Ascending aorta (tissue), 2 donors: ENCODE results near the gene HS2ST1. TPM values are rescaled to one million over a fixed set of nuclear protein-coding genes. Genes with fewer than 3 reads are reported as not detected.

Experiments used
- DNase-seq, 2 donors: peaks; one replicate each; pipeline ENCODE4 v3.0.0-alpha.2; 2019; ENCODE audit warnings: low spot score in 2 of 2
- H3K27ac ChIP-seq, 2 donors: fragments of 200-600 bp; sonication (generic); one replicate each; pipeline ENCODE4 v1.5.1; 2016 to 2017; ENCODE audit warnings: mild to moderate bottlenecking in 1 of 2
- H3K27me3 ChIP-seq: fragments of 200-600 bp; sonication (generic); one replicate; pipeline ENCODE4 v1.5.1; 2017
- H3K36me3 ChIP-seq, 2 donors: fragments of 200-600 bp; sonication (generic); one replicate each; pipeline ENCODE4 v1.5.1; 2016
- H3K4me1 ChIP-seq, 2 donors: fragments of 200-600 bp; sonication (generic); one replicate each; pipeline ENCODE4 v1.5.1; 2016 to 2017; ENCODE audit warnings: mild to moderate bottlenecking in 1 of 2
- H3K4me3 ChIP-seq, 2 donors: fragments of 200-600 bp; sonication (generic); one replicate each; pipeline ENCODE4 v1.5.1; 2016 to 2017; ENCODE audit warnings: mild to moderate bottlenecking in 1 of 2
- H3K9me3 ChIP-seq, 2 donors: fragments of 200-600 bp; sonication (generic); one replicate each; pipeline ENCODE4 v1.5.1; 2016
- intact Hi-C: fragments of 100-400 bp; cut with DNase I; formaldehyde crosslinking; loops from one replicate; pipeline ENCODE4 v1.15.1; 2023
- total RNA-seq: library from RNA; depleted of rRNA; stranded (reverse); fragments of >200 nt; gene quantifications from one replicate; pipeline ENCODE4 v1.1.0, GENCODE V29; 2016
- TF ChIP-seq, protein P1 (sequence below), 3 experiments: fragments of 200-600 bp in 2 of 3; fragments of 450-650 bp in 1 of 3; sonication (generic) in 2 of 3; IDR thresholded peaks; one replicate each; pipeline ENCODE4 v1.5.1; 2016 to 2019; ENCODE audit warnings: antibody characterized with exemption in 3 of 3, mild to moderate bottlenecking in 1 of 3, moderate library complexity in 1 of 3

HS2ST1 gene
- total RNA-seq, 1 donor from 2014 or later = 15.8 TPM

DNA sequence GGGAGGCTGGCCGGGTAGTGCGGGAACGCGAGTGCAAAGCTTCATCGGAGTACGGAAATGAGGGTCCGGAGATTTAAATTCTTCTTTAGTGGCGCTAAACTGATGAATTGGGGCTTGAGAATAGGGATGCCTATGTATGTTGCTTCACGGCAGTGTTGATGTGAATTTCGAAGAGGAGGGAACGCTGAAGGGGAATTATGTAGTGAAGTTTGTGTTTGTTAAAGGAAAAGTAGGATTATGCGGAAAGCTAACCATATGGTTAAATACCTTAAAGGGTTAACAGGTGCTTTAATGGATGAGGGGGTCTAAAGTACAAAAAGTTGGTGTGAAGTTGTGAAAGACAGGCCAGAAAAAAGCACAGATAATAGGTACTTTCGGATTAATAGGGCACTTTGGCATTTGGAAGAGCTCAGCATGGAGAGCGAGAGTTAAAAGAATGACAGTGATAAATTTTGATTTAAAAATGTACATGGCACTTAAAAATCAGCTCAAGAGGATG, 1.4 kb downstream of the HS2ST1 start:
- TF ChIP-seq, protein P1, sequence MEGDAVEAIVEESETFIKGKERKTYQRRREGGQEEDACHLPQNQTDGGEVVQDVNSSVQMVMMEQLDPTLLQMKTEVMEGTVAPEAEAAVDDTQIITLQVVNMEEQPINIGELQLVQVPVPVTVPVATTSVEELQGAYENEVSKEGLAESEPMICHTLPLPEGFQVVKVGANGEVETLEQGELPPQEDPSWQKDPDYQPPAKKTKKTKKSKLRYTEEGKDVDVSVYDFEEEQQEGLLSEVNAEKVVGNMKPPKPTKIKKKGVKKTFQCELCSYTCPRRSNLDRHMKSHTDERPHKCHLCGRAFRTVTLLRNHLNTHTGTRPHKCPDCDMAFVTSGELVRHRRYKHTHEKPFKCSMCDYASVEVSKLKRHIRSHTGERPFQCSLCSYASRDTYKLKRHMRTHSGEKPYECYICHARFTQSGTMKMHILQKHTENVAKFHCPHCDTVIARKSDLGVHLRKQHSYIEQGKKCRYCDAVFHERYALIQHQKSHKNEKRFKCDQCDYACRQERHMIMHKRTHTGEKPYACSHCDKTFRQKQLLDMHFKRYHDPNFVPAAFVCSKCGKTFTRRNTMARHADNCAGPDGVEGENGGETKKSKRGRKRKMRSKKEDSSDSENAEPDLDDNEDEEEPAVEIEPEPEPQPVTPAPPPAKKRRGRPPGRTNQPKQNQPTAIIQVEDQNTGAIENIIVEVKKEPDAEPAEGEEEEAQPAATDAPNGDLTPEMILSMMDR (IDR thresholded peaks at IDR 0.05) = no peak
- H3K36me3 ChIP-seq = no peaks in the 10 kb centered on the region
- H3K27me3 ChIP-seq = no peaks in the 10 kb centered on the region
- H3K4me3 ChIP-seq = peak overlapping the region; percentile 82
- intact Hi-C loops = loop anchor here (10.0 kb wide), 2 partner anchors 1641 to 1979 kb away; partner anchors contain the start of genes BCL10 and GTF2B
- no peak for DNase-seq
- no peaks in the 10 kb centered on the region for H3K9me3 ChIP-seq
- H3K27ac ChIP-seq = peak overlapping the region; percentile 82 to 83
- H3K4me1 ChIP-seq = peaks cover 0 to 17% of the 10 kb centered on the region in 2 donors

DNA sequence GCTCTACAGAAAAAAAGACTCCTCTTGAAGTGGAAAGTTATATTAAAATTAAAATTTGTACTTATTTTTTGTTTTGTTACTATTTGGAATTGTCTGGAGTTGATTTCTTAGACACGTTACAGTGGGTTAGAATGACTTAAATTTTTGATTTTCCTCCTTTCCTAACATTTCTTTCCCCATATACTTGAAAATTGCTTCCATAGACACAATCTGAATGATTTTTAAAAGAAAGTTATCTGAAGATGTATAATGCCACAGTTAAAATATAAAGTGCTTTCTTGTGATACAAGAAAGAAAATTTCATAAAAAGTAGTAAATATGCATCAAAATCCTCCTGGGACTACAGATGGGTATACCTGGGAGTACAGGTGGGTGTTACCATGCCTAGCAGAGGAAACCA, 2.3 kb downstream of the HS2ST1 start:
- Histone ChIP-seq H3K27ac (no peak overlapping the region), H3K36me3 (no peaks in the 10 kb centered on the region), H3K4me3 (peak overlapping the region; percentile 8 to 82), H3K9me3 (no peaks in the 10 kb centered on the region), H3K27me3 (no peaks in the 10 kb centered on the region), H3K4me1 (peaks cover 0 to 14% of the 10 kb centered on the region in 2 donors)
- intact Hi-C loops = loop anchor here (10.0 kb wide), 2 partner anchors 1642 to 1978 kb away; partner anchors contain the start of genes BCL10 and GTF2B
- no peak for DNase-seq
- TF ChIP-seq, protein P1 (IDR thresholded peaks at IDR 0.05) = no peak

DNA sequence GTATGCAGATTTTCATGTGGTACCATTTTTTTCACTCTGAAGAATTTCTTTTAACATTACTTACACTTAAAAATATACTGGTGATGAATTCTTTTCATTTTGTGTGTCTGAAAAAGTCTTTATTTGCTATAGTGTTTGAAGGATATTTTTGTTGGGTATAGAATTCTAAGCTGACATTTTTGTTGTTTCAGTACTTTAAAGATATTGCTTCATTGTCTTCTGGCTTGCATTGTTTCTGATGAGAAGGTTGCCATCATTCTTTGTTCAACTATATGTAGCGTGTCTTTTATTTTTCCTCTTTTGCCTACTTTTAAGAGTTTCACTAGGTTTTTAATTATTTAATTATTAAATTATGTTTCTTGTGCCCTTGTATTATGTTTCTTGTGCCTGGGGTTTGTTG, 8.0 kb downstream of the HS2ST1 start:
- no peak for DNase-seq
- TF ChIP-seq, protein P1 (IDR thresholded peaks at IDR 0.05) = no peak
- H3K27me3 ChIP-seq = no peaks in the 10 kb centered on the region
- H3K36me3 ChIP-seq = no peaks in the 10 kb centered on the region
- H3K27ac ChIP-seq = no peak overlapping the region
- no peak overlapping the region for H3K4me3 ChIP-seq
- intact Hi-C loops = no loop called here
- no peaks in the 10 kb centered on the region for H3K4me1 ChIP-seq
- peaks cover 0 to 7% of the 10 kb centered on the region in 2 donors for H3K9me3 ChIP-seq

DNA sequence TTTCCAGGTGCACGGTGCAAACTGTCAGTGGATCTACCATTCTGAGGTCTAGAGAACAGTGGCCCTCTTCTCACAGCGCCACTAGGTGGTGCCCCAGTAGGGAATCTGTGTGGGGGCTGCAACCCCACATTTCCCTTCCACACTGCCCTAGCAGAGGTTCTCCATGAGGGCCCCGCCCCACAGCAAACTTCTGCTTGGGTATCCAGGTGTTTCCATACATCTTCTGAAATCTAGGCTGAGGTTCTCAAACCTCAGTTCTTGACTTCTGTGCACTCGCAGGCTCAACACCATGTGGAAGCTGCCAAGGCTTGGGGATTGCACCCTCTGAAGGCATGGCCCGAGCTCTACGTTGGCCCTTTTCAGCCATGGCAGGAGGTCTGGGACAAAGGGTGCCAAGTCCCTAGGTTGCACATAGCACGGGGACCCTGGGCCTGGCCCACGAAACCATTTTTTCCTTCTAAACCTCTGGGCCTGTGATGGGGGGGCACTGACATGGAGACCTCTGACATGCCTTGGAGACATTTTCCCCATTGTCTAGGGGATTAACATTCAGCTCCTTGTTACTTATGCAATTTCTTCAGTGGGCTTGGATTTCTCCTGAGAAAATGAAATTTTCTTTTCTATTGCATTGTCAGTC, 10.0 kb downstream of the HS2ST1 start:
- Histone ChIP-seq H3K27me3 (no peaks in the 10 kb centered on the region), H3K4me3 (no peak overlapping the region), H3K36me3 (no peaks in the 10 kb centered on the region), H3K4me1 (no peaks in the 10 kb centered on the region), H3K27ac (no peak overlapping the region), H3K9me3 (peaks cover 0 to 7% of the 10 kb centered on the region in 2 donors)
- intact Hi-C loops = no loop called here
- TF ChIP-seq, protein P1 (IDR thresholded peaks at IDR 0.05) = no peak
- no peak for DNase-seq

DNA sequence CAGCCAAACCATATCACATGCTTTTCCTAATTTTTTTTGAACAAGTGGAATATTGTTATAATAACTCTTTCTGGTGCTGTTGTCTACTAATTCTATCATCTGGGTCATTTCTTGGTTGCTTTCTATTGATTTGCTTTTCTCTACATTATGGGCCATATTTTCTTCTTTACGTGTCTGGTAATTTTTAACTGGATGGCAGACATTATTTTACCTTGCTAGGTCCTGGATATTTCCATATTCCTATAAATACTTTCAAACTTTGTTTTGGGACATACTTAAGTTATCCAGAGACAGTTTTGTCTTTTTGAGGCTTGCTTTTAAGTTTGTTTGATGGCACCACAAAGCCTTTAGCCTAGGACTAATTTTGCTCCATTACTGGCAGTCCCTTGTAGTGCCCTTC, 11.3 kb downstream of the HS2ST1 start:
- TF ChIP-seq, protein P1 (IDR thresholded peaks at IDR 0.05) = no peak
- H3K36me3 ChIP-seq = no peaks in the 10 kb centered on the region
- intact Hi-C loops = no loop called here
- no peak for DNase-seq
- no peak overlapping the region for H3K4me3 ChIP-seq
- no peaks in the 10 kb centered on the region for H3K4me1 ChIP-seq
- H3K9me3 ChIP-seq = peaks cover 0 to 7% of the 10 kb centered on the region in 2 donors
- no peak overlapping the region for H3K27ac ChIP-seq
- no peaks in the 10 kb centered on the region for H3K27me3 ChIP-seq
